ENCODE data around the gene CERS6.

GRCh38 chr2:168712053-168712452 lies 256.0 kb downstream of the CERS6 start:
- TF ChIP-seq CTCF (IDR thresholded peaks at IDR 0.05), result no peak
- TF ChIP-seq POLR2A (IDR thresholded peaks at IDR 0.05), result no peak

All from body of pancreas (tissue), 4 donors.